ENCODE data around the gene RXFP4.
A peak's percentile ranks its signal among the peaks of the same experiment; 100 is the strongest.
"Not testable (repeated sequence)": the region's sequence is repeated elsewhere in the genome, so short reads cannot be mapped to it uniquely, and the experiment has no call there.

Gene RXFP4

DNA sequence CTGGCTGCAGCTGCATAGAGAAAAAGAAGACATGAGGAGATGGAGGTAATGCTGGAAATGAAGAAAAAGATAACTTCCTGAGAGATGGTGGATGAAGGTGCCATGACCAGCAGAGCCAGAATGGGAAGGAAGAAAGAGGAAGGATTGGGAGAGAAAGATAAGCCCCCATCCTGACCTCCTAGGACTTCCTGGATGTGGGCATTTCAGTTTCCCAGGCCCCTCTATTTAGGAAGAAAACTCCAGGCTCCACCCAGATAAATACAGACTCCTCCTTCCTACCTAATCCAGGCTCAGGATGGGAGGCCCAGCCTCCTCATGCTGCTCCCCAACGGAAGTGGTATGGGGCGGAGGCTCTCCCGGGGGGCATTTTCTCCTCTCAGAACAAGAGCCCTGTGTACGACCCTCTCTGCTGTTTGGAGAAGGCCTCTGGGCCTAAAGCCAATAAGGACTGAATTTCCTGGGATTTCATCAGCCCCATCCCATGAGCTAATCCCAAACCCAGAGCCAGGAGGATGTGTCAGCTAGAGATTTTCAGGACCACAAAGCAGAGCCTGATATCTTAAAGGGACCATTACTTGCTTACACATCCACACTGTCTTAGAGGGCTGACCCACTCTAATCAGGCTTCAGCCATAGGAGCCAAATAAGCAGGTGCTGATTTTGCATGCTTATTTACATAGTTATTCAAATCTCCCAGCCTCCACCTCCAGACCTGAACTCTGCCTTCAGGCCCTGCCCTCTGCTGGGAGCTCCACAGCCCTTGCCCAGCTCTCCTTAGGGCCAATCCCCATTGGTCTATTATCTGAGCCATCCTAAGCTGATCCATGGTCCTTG lies 42.0 kb downstream of the RXFP4 start:
- no peaks in the 10 kb centered on the region for H3K9me3 ChIP-seq (ENCODE audit: severe bottlenecking)
- peak overlapping the region; percentile 61 for H3K4me3 ChIP-seq (ENCODE audit: severe bottlenecking)
- TF ChIP-seq, protein P1, sequence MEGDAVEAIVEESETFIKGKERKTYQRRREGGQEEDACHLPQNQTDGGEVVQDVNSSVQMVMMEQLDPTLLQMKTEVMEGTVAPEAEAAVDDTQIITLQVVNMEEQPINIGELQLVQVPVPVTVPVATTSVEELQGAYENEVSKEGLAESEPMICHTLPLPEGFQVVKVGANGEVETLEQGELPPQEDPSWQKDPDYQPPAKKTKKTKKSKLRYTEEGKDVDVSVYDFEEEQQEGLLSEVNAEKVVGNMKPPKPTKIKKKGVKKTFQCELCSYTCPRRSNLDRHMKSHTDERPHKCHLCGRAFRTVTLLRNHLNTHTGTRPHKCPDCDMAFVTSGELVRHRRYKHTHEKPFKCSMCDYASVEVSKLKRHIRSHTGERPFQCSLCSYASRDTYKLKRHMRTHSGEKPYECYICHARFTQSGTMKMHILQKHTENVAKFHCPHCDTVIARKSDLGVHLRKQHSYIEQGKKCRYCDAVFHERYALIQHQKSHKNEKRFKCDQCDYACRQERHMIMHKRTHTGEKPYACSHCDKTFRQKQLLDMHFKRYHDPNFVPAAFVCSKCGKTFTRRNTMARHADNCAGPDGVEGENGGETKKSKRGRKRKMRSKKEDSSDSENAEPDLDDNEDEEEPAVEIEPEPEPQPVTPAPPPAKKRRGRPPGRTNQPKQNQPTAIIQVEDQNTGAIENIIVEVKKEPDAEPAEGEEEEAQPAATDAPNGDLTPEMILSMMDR (IDR thresholded peaks at IDR 0.05; ENCODE audit: poor library complexity, severe bottlenecking), result peak; percentile 32
- peak overlapping the region; percentile 96 for H3K27ac ChIP-seq (ENCODE audit: poor library complexity, severe bottlenecking)
- peak; percentile 90 for DNase-seq (ENCODE audit: low spot score)
- peak; percentile 80 for ATAC-seq (ENCODE audit: low read depth)
- H3K27me3 ChIP-seq (ENCODE audit: insufficient read depth, poor library complexity, severe bottlenecking), result no peaks in the 10 kb centered on the region
- peaks cover 38% of the 10 kb centered on the region for H3K4me1 ChIP-seq (ENCODE audit: insufficient read depth, poor library complexity, severe bottlenecking)
- H3K36me3 ChIP-seq (ENCODE audit: low read depth), result peaks cover 30% of the 10 kb centered on the region

DNA sequence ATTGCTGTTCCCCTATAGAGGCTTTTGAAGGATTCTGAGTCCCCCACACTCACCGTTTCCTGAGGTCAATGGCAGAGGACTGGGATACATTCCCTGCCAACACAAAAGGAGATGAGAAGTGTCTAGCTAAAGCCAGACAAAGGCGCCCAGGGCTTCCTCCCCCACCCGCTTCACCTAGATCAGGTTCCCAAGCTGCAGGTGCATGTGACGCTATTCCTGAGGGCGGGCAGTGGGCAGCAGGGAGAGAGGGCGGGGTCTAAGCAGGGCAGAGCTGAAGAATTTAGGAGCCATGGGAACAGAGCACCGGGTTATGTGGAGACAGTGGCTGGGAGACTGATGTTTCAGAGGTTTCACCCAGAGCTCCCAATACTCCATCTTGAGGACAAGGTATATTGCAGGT lies 42.9 kb downstream of the RXFP4 start:
- no peak for ATAC-seq (ENCODE audit: low read depth)
- Histone ChIP-seq H3K27me3 (ENCODE audit: insufficient read depth, poor library complexity, severe bottlenecking) (no peaks in the 10 kb centered on the region), H3K36me3 (ENCODE audit: low read depth) (peaks cover 30% of the 10 kb centered on the region), H3K4me1 (ENCODE audit: insufficient read depth, poor library complexity, severe bottlenecking) (peaks cover 38% of the 10 kb centered on the region), H3K4me3 (ENCODE audit: severe bottlenecking) (no peak overlapping the region), H3K9me3 (ENCODE audit: severe bottlenecking) (no peaks in the 10 kb centered on the region), H3K27ac (ENCODE audit: poor library complexity, severe bottlenecking) (peak overlapping the region; percentile 96)
- TF ChIP-seq, protein P1 (IDR thresholded peaks at IDR 0.05; ENCODE audit: poor library complexity, severe bottlenecking), result no peak
- DNase-seq (ENCODE audit: low spot score), result no peak

DNA sequence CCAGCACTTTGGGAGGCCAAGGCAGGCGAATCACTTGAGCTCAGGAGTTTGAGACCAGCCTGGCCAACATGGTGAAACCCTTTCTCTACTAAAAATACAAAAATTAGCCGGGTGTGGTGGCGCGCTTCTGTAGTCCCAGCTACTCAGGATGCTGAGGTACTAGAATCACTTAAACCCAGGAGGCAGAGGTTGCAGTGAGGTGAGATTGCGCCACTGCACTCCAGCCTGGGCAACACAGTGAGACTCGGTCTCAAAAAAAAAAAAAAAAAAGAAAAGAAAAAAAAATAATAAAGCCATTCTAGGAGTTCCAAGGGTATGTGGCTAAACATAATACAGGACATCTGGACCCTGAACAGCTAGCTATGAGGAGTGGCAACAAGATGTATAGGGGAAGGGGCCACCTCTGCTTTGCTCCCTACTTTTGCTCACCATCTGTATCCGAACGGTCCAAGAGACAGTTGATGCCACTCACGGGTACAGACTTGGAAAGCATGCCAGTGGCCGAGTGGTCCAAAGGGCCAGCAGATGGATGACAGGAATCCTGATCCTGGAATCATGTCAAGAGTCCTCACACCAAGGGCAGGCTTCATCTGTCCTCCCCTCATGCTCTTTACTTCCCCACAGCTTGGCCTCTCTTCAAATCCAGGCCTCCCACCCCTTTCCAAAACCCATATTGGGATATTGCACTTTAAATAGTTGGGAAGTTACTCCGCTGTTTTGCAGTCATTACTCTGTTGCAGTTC lies 43.6 kb downstream of the RXFP4 start:
- H3K4me1 ChIP-seq (ENCODE audit: insufficient read depth, poor library complexity, severe bottlenecking), result peaks cover 35% of the 10 kb centered on the region

DNA sequence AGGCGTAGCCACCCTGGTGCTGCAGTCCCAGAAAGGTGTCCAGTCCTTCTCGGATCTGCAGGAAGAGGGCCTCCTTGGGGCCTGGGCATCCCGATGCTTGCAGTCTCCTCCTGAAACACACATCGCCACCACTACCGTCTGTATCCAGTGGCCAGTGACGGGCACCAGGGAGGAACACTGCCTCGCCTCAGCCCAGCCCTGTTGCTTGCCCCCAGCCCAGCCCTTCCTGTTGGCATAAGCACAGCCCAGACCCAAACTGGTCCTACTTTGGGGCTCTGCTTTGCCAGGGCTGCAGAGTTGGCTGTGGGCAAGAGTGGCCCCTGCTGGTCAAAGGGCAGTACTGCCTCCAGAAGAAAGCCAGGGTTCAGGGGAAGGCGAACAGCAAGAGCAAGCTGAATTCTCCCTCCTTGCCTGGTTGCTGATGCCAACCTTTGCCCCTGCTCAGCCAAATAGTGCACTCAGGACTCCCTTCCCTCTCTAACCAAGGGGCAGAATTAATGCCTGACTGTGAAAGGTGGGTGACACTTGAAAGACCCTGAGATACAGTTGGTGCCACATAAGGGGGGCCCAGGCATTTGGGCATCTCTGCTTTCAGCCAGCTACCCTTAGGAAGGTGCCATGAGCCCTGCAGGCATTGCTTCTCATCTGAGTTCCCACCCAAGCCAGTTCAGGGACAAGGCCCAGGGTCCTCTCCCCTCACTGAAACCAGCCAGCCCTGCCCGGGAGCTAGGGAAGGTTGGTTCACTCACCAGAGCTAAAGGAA lies 48.0 kb downstream of the RXFP4 start:
- Histone ChIP-seq H3K4me3 (ENCODE audit: severe bottlenecking) (no peak overlapping the region), H3K27me3 (ENCODE audit: insufficient read depth, poor library complexity, severe bottlenecking) (no peaks in the 10 kb centered on the region), H3K27ac (ENCODE audit: poor library complexity, severe bottlenecking) (no peak overlapping the region), H3K9me3 (ENCODE audit: severe bottlenecking) (no peaks in the 10 kb centered on the region), H3K36me3 (ENCODE audit: low read depth) (no peaks in the 10 kb centered on the region), H3K4me1 (ENCODE audit: insufficient read depth, poor library complexity, severe bottlenecking) (peaks cover under 1% of the 10 kb centered on the region)
- TF ChIP-seq, protein P1 (IDR thresholded peaks at IDR 0.05; ENCODE audit: poor library complexity, severe bottlenecking), result peak; percentile 97
- DNase-seq (ENCODE audit: low spot score) (no peak), ATAC-seq (ENCODE audit: low read depth) (peak; percentile 85)

More for the DNA sequence above, 43.6 kb downstream of the RXFP4 start:
- not testable (repeated sequence) for H3K9me3 ChIP-seq (ENCODE audit: severe bottlenecking); H3K27ac ChIP-seq (ENCODE audit: poor library complexity, severe bottlenecking); DNase-seq (ENCODE audit: low spot score); H3K4me3 ChIP-seq (ENCODE audit: severe bottlenecking); ATAC-seq (ENCODE audit: low read depth); H3K27me3 ChIP-seq (ENCODE audit: insufficient read depth, poor library complexity, severe bottlenecking)
- H3K36me3 ChIP-seq (ENCODE audit: low read depth), result peaks cover 25% of the 10 kb centered on the region

All from RWPE2 (cell line).